HFF-Myc (cell line): Measurements from ENCODE around the gene LSM4.
"Not testable (repeated sequence)": the region's sequence is repeated elsewhere in the genome, so short reads cannot be mapped to it uniquely, and the experiment has no call there.

Experiments used
- DNase-seq: peaks from one replicate; pipeline ENCODE4 v3.0.0-alpha.2; 2011; ENCODE audit warnings: low read depth; ENCODE audit errors: extremely low read depth
- H3K4me3 ChIP-seq: replicated peaks from 2 replicates; pipeline ENCODE4 v1.5.1; 2011; ENCODE audit warnings: low read depth, mild to moderate bottlenecking, control low read depth, low read length
- CTCF ChIP-seq: IDR thresholded peaks from 2 replicates; pipeline ENCODE4 v1.5.1; 2012; ENCODE audit warnings: mild to moderate bottlenecking, low read depth, low read length, control low read depth; ENCODE audit errors: missing control alignments

LSM4 gene

GRCh38 chr19:18349524-18350128 lies 26.8 kb upstream of the LSM4 start:
- H3K4me3 ChIP-seq, result no peak overlapping the region
- no peak for DNase-seq
- peak; percentile 88 for TF ChIP-seq CTCF

- not testable (repeated sequence) for DNase-seq, H3K4me3 ChIP-seq
Observed at GRCh38 chr19:18348818-18349339, 26.0 kb upstream of the LSM4 start.

GRCh38 chr19:18348171-18348570 lies 25.3 kb upstream of the LSM4 start:
- DNase-seq, result no peak
- TF ChIP-seq CTCF, result no peak
- no peak overlapping the region for H3K4me3 ChIP-seq

- no peak for DNase-seq
- no peak overlapping the region for H3K4me3 ChIP-seq
- TF ChIP-seq CTCF, result no peak
Observed at GRCh38 chr19:18346091-18346490, 23.2 kb upstream of the LSM4 start.

- no peak for TF ChIP-seq CTCF
- DNase-seq, result no peak
- H3K4me3 ChIP-seq, result no peak overlapping the region
Observed at GRCh38 chr19:18345296-18345695, 22.4 kb upstream of the LSM4 start.

- H3K4me3 ChIP-seq, result no peak overlapping the region
- no peak for DNase-seq
- no peak for TF ChIP-seq CTCF
Observed at GRCh38 chr19:18344582-18344950, 21.7 kb upstream of the LSM4 start.

- DNase-seq, result no peak
- TF ChIP-seq CTCF, result no peak
- H3K4me3 ChIP-seq, result no peak overlapping the region
Observed at GRCh38 chr19:18342090-18342632, 19.3 kb upstream of the LSM4 start.
